ENCODE measurements around the gene PPP1R12B. TPM values are rescaled to one million over a fixed set of nuclear protein-coding genes. Genes with fewer than 3 reads are reported as not detected.
"Not testable (repeated sequence)": the region's sequence is repeated elsewhere in the genome, so short reads cannot be mapped to it uniquely, and the experiment has no call there.

The PPP1R12B gene
- total and polyA plus RNA-seq, 4 donors = 4.0 to 31.6 (median 9.7) TPM

GRCh38 chr1:202526056-202526455, 177.6 kb downstream of the PPP1R12B start:
- H3K27me3 ChIP-seq (ENCODE audit: control insufficient read depth in 4 of 4, insufficient read depth in 4 of 4, low read length in 3 of 4); H3K9me3 ChIP-seq (ENCODE audit: control insufficient read depth in 4 of 4, low read length in 3 of 4); H3K36me3 ChIP-seq (ENCODE audit: control insufficient read depth in 4 of 4, insufficient read depth in 3 of 4, low read depth in 1 of 4, low read length in 3 of 4); H3K4me1 ChIP-seq (ENCODE audit: control insufficient read depth in 4 of 4, insufficient read depth in 4 of 4, low read length in 3 of 4); DNase-seq (ENCODE audit: low spot score); H3K27ac ChIP-seq (ENCODE audit: low read depth in 1 of 2, low read length in 2 of 2); H3K4me3 ChIP-seq (ENCODE audit: low read depth in 1 of 3, low read length in 3 of 3); H3K9ac ChIP-seq (ENCODE audit: low read depth in 1 of 2, low read length in 2 of 2): not testable (repeated sequence)
- WGBS = 73% methylated on average over 1 of the region's 1 CpG

GRCh38 chr1:202528096-202528722, 179.7 kb downstream of the PPP1R12B start:
- not testable (repeated sequence) for H3K4me3 ChIP-seq (ENCODE audit: low read depth in 1 of 3, low read length in 3 of 3); DNase-seq (ENCODE audit: low spot score); H3K36me3 ChIP-seq (ENCODE audit: control insufficient read depth in 4 of 4, insufficient read depth in 3 of 4, low read depth in 1 of 4, low read length in 3 of 4); H3K27me3 ChIP-seq (ENCODE audit: control insufficient read depth in 4 of 4, insufficient read depth in 4 of 4, low read length in 3 of 4); H3K9me3 ChIP-seq (ENCODE audit: control insufficient read depth in 4 of 4, low read length in 3 of 4); H3K9ac ChIP-seq (ENCODE audit: low read depth in 1 of 2, low read length in 2 of 2); H3K27ac ChIP-seq (ENCODE audit: low read depth in 1 of 2, low read length in 2 of 2); H3K4me1 ChIP-seq (ENCODE audit: control insufficient read depth in 4 of 4, insufficient read depth in 4 of 4, low read length in 3 of 4)
- WGBS = 96% methylated on average over 3 of the region's 3 CpGs

GRCh38 chr1:202530686-202531085, 182.2 kb downstream of the PPP1R12B start:
- WGBS = 91% methylated on average over 1 of the region's 1 CpG
- not testable (repeated sequence) for H3K36me3 ChIP-seq (ENCODE audit: control insufficient read depth in 4 of 4, insufficient read depth in 3 of 4, low read depth in 1 of 4, low read length in 3 of 4); H3K4me3 ChIP-seq (ENCODE audit: low read depth in 1 of 3, low read length in 3 of 3); H3K27ac ChIP-seq (ENCODE audit: low read depth in 1 of 2, low read length in 2 of 2); H3K9me3 ChIP-seq (ENCODE audit: control insufficient read depth in 4 of 4, low read length in 3 of 4); H3K27me3 ChIP-seq (ENCODE audit: control insufficient read depth in 4 of 4, insufficient read depth in 4 of 4, low read length in 3 of 4); H3K4me1 ChIP-seq (ENCODE audit: control insufficient read depth in 4 of 4, insufficient read depth in 4 of 4, low read length in 3 of 4); H3K9ac ChIP-seq (ENCODE audit: low read depth in 1 of 2, low read length in 2 of 2); DNase-seq (ENCODE audit: low spot score)

GRCh38 chr1:202531472-202531811, 182.9 kb downstream of the PPP1R12B start:
- DNase-seq (ENCODE audit: low spot score) = no peak
- TF ChIP-seq HNF4A (conservative IDR thresholded peaks at IDR 0.05) (no peak), CTCF (IDR thresholded peaks at IDR 0.05; ENCODE audit: low read depth, low read length, missing input control) (no peak), TAF1 (conservative IDR thresholded peaks at IDR 0.05) (no peak), RXRA (IDR thresholded peaks at IDR 0.05) (no peak), ZBTB33 (IDR thresholded peaks at IDR 0.05) (no peak), SP1 (IDR thresholded peaks at IDR 0.05) (no peak), FOXA2 (IDR thresholded peaks at IDR 0.05) (no peak), YY1 (IDR thresholded peaks at IDR 0.05) (no peak)
- 88% methylated on average over 1 of the region's 1 CpG for WGBS
- Histone ChIP-seq H3K9ac (ENCODE audit: low read depth in 1 of 2, low read length in 2 of 2) (no peak overlapping the region), H3K4me3 (ENCODE audit: low read depth in 1 of 3, low read length in 3 of 3) (no peak overlapping the region), H3K27me3 (ENCODE audit: control insufficient read depth in 4 of 4, insufficient read depth in 4 of 4, low read length in 3 of 4) (no peaks in the 10 kb centered on the region), H3K27ac (ENCODE audit: low read depth in 1 of 2, low read length in 2 of 2) (no peak overlapping the region), H3K9me3 (ENCODE audit: control insufficient read depth in 4 of 4, low read length in 3 of 4) (no peaks in the 10 kb centered on the region), H3K36me3 (ENCODE audit: control insufficient read depth in 4 of 4, insufficient read depth in 3 of 4, low read depth in 1 of 4, low read length in 3 of 4) (no peaks in the 10 kb centered on the region), H3K4me1 (ENCODE audit: control insufficient read depth in 4 of 4, insufficient read depth in 4 of 4, low read length in 3 of 4) (no peaks in the 10 kb centered on the region)

- 72% methylated on average over 6 of the region's 6 CpGs for WGBS
- DNase-seq (ENCODE audit: low spot score); H3K9ac ChIP-seq (ENCODE audit: low read depth in 1 of 2, low read length in 2 of 2); H3K27me3 ChIP-seq (ENCODE audit: control insufficient read depth in 4 of 4, insufficient read depth in 4 of 4, low read length in 3 of 4); H3K36me3 ChIP-seq (ENCODE audit: control insufficient read depth in 4 of 4, insufficient read depth in 3 of 4, low read depth in 1 of 4, low read length in 3 of 4); H3K9me3 ChIP-seq (ENCODE audit: control insufficient read depth in 4 of 4, low read length in 3 of 4); H3K4me3 ChIP-seq (ENCODE audit: low read depth in 1 of 3, low read length in 3 of 3); H3K4me1 ChIP-seq (ENCODE audit: control insufficient read depth in 4 of 4, insufficient read depth in 4 of 4, low read length in 3 of 4); H3K27ac ChIP-seq (ENCODE audit: low read depth in 1 of 2, low read length in 2 of 2): not testable (repeated sequence)
These were observed 183.5 kb downstream of the PPP1R12B start for GRCh38 chr1:202531812-202532616.

Measured in liver (tissue), 9 donors.